Activated CD8-positive, alpha-beta memory T cell treated with anti-CD3 and anti-CD28 coated beads, Interleukin-2, amount 50 U/mL, for 1 hour (primary cell): ENCODE measurements around the gene SOCS6.
"Not testable (repeated sequence)": the region's sequence is repeated elsewhere in the genome, so short reads cannot be mapped to it uniquely, and the experiment has no call there.

Experiments used
- DNase-seq: peaks from one replicate; pipeline ENCODE4 v3.0.0-alpha.2; 2020; ENCODE audit errors: extremely low read depth

Gene SOCS6, protein sequence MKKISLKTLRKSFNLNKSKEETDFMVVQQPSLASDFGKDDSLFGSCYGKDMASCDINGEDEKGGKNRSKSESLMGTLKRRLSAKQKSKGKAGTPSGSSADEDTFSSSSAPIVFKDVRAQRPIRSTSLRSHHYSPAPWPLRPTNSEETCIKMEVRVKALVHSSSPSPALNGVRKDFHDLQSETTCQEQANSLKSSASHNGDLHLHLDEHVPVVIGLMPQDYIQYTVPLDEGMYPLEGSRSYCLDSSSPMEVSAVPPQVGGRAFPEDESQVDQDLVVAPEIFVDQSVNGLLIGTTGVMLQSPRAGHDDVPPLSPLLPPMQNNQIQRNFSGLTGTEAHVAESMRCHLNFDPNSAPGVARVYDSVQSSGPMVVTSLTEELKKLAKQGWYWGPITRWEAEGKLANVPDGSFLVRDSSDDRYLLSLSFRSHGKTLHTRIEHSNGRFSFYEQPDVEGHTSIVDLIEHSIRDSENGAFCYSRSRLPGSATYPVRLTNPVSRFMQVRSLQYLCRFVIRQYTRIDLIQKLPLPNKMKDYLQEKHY

GRCh38 chr18:70288851-70289328 lies at the start of gene SOCS6:
TSS of gene SOCS6 (plus strand) at chr18:70289045. CDS start at chr18:70324669, 35,624 bp downstream.
- no peak for DNase-seq

DNA sequence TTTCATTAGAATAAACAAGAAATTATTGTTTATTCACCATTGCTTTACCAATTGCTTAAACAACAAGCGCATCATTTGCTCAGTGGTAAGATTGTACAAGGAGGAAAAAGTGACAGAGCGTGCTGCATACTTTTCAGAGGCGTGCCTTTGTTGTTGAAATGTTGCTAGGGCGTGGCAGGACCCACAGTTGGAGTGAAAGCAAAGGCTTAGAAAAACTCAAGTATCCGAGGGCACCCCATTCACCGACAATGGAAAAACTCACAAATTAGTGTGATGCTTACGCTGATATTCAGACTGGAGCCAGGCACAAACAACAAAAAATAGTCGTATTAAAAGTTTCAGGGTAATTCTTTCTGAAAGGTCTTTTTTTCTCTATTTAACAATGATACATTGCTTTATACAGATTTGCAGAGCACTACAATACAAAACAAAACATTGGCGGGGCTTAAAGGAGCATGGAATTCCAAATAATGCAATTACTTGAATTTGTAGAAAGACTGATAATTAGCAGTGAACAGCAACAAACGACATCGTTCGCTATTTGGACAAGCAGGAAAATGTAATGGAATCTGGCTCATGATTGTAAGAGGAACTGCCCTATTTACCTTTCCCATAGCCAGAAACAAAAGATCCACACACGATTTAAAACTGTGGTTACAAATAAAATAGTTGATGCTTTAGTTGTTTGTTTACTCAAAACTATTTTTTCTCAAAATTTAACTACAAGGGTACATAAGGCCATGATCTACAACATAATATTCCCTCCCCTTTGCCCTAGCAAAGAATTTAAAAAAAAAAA lies 45.5 kb upstream of the SOCS6 start:
- DNase-seq: no peak

DNA sequence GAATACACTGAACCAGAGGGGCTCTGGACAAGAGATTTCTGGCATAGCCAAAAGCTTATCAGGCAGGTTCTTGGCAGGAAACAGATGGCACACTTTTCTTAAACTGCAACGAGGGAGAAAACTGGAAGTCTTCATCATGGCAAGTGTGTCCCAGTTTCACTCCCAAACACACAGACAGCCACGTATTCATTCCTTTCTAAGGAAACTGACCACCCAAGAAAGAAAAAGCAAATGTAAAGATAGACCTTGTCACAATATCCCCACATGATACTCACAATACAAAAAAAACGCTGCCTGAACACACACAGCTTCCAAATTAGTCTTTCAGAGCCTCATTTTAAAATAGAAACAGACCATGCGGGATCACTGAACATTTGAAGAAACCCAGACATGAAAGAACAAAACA lies 42.8 kb upstream of the SOCS6 start:
- DNase-seq: no peak

GRCh38 chr18:70249118-70249517 lies 39.7 kb upstream of the SOCS6 start:
- DNase-seq: no peak

DNA sequence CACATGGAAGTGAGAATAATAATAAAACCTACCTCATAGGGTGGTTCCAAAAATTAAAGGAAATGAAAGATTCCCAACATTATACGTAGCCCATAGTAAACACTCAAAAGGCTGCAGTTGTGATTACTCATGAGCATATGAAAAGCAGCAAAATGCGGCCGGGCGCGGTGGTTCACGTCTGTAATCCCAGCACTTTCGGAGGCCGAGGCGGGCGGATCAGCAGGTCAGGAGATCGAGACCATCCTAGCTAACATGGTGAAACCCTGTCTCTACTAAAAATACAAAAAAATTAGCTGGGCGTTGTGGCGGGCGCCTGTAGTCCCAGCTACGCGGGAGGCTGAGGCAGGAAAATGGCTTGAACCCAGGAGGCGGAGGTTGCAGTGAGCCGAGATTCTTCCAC lies 39.0 kb upstream of the SOCS6 start:
- not testable (repeated sequence) for DNase-seq

DNA sequence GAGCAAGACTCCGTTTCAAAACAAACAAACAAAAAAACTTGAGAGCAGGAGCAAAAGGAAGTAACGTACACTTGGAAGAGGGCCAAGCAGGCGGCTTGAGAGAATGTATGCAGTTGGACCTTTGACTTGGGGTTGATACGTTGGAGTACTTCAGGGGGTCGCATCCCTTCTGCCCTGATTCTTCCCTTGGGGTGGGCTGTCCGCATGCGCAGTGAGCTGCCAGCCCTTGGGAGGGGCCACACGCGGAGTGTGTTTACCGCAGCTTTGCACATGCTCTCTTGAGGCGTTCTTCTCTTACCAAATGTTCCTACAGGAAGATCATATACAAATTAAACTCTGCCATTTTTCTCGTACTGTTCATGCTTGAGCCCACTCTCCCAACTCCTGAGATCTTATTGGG lies 38.1 kb upstream of the SOCS6 start:
- no peak for DNase-seq

GRCh38 chr18:70256184-70256583 lies 32.7 kb upstream of the SOCS6 start:
- no peak for DNase-seq

GRCh38 chr18:70256994-70257393 lies 31.9 kb upstream of the SOCS6 start:
- no peak for DNase-seq

DNA sequence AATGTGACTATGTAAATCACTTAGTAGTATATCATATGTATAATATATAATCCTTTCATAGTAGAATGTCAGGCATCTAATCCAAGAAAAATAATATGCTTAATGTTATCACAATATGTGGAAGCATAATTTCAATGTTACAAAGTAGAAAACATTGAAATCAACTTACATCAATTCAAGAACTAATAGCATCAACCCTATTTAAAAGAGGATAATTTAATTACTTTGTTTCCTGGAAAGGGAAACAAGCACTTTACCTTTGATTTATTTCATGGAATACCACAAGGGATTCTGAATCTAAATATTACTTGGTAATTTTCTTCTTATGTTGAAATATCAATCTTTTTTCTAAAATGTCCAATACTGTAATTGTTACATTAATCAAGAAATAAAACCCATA lies 30.6 kb upstream of the SOCS6 start:
- no peak for DNase-seq

DNA sequence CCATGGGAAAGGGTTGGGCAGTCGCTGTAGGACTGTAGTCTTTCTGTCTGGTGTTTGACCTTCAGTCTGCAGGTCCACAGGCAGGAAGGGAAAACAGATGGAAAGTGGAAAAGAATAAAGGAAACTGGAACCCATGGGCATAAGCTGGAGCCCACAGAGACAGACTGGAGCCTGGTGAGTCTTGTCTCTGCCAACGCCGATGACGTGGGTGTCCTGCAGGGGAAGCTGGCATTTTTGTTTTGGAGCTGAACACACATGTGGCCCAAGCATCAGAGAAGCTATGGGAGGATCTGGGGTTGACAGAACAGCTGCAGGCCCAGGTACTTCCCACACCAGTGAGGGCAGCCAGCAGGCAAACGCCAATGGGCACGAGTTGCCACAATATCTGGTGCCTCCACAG lies 28.2 kb upstream of the SOCS6 start:
- no peak for DNase-seq

DNA sequence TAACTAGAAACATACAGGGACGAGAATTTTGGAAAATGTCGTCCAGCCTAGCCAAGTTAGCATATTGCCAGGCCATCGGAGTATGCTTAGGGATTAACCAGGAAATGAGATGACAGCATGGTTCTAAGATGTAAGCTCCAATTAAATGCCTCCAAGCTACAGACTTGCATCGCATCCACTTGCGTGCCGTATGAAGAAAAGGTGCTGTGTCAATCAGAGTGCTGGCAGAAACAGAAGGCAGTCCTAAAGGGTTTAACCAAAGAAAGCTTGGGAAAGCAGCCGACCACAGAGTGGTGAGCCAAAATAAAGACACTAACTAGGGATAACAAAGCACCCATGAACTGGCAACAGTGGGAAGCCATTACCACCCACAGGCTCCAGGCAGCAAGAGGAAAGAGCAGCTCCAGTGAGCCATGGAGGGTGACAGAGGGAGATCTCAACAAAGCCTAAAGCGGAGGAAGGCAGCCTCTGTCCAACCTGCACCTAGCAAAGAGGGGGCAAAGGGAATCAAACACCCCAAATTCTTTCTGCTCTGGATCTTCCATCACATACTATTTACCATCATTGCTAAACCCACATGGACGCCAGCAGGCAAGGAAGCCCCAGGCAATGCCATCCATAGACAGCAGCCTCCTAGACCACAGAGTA lies 27.6 kb upstream of the SOCS6 start:
- no peak for DNase-seq

DNA sequence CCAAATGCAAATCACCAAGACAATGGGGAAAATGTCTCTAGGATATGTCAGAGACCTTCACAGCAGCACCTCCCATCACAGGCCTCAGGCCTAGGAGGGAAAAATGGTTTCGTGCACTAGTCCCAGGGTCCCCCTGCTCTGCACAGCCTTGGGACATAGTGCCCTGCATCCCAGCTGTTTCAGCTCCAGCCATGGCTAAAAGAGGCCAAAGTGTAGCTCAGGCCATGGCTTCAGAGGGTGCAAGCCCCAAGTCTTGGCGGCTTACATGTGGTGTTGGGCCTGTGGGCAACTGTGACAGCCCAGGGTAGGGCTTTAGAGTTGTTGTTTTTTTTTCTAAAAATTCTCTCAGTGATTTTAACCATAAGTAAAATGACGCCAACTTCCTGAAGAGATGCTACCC lies 25.5 kb upstream of the SOCS6 start:
- DNase-seq: no peak

- no peak for DNase-seq
These were observed 17.1 kb upstream of the SOCS6 start for GRCh38 chr18:70271742-70272141.

DNA sequence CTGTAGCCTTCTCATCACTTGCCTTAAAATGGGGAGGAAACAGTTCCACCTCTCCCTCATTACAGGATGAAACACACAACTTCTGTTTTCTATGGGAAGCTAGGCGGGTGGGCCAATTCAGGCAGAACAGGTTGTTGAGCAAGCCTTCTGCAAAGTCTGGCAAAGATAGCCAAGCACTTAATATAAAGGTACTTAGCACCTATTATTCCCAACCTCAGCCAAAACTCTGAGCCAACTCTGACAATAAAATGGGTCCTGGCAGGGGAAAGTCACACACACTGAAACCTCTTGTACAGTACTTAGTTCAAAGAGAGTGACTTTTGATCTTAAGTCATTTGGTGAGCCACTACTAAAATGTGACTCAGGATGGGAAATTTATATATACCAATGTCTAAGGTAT lies 15.8 kb upstream of the SOCS6 start:
- no peak for DNase-seq

DNA sequence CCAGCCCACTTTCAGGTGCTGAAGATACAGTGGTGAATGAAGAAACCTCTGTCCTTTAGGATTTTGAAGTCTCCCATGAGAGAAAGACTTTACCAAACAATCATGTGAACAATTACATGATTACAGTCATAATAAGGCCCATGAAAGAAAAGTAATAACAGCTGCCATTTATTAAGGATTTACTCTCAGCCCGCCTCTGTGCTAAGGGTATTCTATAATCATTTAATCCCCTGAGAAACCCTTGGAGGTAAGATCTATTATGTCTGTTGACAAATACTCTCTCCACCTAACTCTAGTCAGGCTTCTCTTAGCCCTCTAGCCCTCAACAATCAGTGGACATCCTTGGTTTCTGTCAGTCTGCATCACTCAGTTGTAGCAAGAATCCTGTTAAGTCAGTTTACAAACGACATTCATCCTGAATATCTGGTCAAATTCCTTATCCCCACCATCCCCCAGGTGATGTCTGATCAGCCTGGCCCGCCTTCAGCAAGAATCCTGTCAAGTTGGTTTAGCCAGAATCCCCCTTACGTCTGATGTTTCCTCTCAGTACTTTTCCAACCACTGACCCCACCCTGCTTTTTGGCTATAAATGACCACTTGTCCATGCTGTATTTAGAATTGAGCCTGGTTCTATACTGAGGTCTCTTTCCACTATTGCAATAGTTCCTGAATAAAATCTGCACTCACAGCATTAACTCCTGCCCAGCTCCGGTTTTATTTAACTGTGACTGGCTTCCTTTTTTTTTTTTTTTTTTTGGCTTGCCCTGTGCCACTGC lies 12.2 kb upstream of the SOCS6 start:
- no peak for DNase-seq

DNA sequence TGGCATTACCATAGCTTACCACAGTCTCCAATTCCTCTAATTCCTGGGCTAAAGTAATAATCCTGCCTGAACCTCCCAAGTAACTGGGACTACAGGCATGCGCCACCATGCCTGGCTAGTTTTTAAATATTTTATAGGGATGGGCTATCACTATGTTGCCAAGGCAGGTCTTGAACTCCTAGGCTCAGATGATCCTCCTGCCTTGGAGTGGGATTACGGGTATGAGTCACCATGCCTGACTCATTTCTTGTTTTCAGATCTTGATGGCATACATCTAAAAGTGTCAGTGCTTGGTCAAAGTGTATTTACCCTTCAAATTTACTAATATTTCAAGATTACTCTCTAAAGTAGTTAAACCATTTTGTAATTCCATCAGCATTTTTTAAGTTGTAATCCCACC lies 9.4 kb upstream of the SOCS6 start:
- DNase-seq: no peak

DNA sequence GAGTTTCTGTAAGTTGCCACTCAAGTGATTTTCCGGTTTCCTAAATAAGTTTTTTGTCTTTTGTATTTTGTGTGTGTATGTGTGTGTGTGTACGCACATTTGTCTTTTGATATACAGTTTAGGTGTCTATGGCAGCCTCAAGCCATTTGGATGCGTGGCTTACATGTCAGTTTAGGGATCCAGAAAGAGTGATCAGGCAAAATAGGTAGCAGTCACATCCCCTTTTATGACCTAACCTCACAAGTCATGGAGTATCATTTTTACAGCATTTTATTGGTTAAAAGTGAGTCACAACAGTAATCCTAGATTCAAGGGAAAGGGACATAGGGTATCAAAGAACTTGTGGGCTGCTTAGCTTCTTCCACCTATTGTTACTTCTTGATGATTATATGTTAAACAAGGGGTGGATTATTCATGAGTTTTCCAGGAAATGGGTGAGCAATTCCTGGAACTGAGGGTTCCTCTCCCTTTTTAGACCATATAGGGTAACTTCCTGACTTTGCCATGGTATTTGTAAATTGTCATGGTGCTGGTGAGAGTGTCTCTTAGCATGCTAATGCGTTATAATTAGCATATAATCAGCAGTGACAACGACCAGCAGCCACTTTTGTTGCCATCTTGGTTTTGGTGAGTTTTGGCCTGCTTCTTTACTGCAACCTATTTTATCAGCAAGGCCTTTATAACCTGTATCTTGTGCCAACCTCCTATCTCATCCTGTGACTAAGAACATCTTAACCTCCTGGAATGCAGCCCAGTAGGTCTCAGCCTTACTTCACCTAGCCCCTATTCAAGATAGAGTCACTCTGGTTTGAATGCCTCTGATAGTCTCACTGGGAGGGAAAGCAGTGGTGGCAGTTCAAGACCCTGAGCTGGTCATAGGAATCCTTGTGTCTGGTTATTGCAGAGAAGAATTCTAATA lies 8.6 kb upstream of the SOCS6 start:
- no peak for DNase-seq

DNA sequence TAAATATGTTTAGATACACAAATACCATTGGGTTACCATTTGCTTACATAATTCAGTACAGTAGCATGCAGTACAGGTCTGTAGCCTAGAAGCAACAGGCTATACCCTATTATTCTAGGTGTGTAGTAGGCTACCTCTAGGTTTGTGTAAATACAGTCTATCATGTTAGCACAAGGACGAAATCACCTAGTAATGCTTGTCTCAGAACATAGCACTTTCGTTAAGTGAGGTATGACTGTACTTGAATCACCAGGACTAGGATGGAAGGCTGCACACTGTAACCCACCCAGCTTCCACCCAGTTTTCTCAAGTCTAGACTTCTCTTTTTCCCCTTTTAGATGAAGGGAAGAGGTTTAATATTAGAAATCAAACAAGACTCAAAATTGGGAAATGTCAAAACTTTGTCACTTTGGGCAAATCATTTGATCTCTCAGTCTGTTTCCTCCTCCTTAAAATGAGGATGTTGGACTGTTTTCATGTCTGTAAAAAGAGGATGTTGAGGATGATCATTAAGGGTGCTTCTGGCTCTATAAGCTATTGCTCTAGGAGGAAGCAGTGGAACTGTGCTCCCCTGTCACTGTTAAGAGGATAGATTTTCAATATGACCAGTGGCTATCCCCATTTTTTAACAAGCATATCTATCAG lies 3.7 kb upstream of the SOCS6 start:
- no peak for DNase-seq

GRCh38 chr18:70287731-70288130 lies 1.1 kb upstream of the SOCS6 start:
- DNase-seq: no peak
